Type B pancreatic cell (in vitro differentiated cells): Measurements from ENCODE around the gene EPSTI1. TPM values are rescaled to one million over a fixed set of nuclear protein-coding genes. Genes with fewer than 3 reads are reported as not detected.
A peak's percentile ranks its signal among the peaks of the same experiment; 100 is the strongest.

Experiments used
- DNase-seq: peaks from one replicate; pipeline ENCODE4 v3.0.0; 2021; ENCODE audit warnings: mixed read lengths; ENCODE audit not compliant: unreplicated experiment; ENCODE audit errors: extremely low spot score
- H3K27ac Mint-ChIP-seq: 2 replicates; pipeline ENCODE4 v1.8.0; 2021; ENCODE audit warnings: mild to moderate bottlenecking, mixed read lengths
- H3K27me3 Mint-ChIP-seq: 2 replicates; pipeline ENCODE4 v1.8.0; 2021; ENCODE audit warnings: mixed read lengths
- H3K36me3 Mint-ChIP-seq: 2 replicates; pipeline ENCODE4 v1.8.0; 2021; ENCODE audit warnings: mixed read lengths
- H3K4me1 Mint-ChIP-seq: one replicate; pipeline ENCODE4 v1.8.0; 2021; ENCODE audit warnings: mixed read lengths; ENCODE audit not compliant: unreplicated experiment
- H3K4me3 Mint-ChIP-seq: 2 replicates; pipeline ENCODE4 v1.8.0; 2021; ENCODE audit warnings: mild to moderate bottlenecking, mixed read lengths
- H3K9me3 Mint-ChIP-seq: 2 replicates; pipeline ENCODE4 v1.8.0; 2021; ENCODE audit warnings: mixed read lengths
- total RNA-seq: library from RNA; stranded (reverse); gene quantifications from 2 replicates; pipeline ENCODE4 v1.2.1, GENCODE V29; 2021; ENCODE audit warnings: low replicate concordance
- TF ChIP-seq, protein P1 (sequence below): fragments of 200-600 bp; sonication (generic); conservative IDR thresholded peaks from 2 replicates; pipeline ENCODE4 v1.5.0; 2021; ENCODE audit warnings: antibody characterized with exemption, mild to moderate bottlenecking

Gene EPSTI1
- total RNA-seq, 1 donor from 2014 or later: 7.9 TPM

DNA sequence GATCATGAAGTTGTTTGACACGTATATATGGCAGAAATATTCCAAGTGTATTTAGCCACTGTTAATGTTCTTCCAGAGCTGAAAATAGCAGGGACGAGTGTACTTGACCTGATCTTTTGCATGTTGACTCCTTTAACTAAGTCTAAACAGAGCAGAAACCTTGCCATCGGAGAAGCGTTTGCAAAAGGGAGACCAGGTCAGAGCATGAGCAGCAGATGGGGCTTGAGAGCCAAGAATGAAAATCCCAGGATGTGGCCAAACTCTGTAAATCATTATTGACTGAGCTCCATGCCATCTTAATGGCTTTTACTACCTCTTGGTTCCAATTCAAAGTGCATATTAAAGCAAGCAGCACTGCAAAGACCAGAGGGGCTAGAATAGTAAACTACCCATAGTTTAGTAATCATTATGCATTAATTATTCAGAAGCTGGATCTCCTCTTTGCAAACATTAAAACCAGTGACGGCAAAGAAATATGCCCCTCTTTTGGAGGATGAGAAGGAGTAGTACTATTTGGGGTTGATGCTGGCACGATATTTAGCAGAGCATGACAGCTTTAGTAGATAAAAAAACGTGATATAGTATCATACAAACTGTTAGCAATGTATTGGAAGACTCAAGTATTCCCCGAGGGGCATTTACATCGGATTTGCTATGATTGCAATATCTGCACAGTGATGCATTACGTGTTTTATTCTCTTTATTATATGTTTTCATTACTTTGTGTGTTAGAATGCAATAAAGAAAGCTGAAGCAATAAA is 154.9 kb downstream of the EPSTI1 start:
- no peak overlapping the region for H3K27ac Mint-ChIP-seq
- no peak for DNase-seq
- H3K27me3 Mint-ChIP-seq: peaks cover 4% of the 10 kb centered on the region
- TF ChIP-seq, protein P1, sequence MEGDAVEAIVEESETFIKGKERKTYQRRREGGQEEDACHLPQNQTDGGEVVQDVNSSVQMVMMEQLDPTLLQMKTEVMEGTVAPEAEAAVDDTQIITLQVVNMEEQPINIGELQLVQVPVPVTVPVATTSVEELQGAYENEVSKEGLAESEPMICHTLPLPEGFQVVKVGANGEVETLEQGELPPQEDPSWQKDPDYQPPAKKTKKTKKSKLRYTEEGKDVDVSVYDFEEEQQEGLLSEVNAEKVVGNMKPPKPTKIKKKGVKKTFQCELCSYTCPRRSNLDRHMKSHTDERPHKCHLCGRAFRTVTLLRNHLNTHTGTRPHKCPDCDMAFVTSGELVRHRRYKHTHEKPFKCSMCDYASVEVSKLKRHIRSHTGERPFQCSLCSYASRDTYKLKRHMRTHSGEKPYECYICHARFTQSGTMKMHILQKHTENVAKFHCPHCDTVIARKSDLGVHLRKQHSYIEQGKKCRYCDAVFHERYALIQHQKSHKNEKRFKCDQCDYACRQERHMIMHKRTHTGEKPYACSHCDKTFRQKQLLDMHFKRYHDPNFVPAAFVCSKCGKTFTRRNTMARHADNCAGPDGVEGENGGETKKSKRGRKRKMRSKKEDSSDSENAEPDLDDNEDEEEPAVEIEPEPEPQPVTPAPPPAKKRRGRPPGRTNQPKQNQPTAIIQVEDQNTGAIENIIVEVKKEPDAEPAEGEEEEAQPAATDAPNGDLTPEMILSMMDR: peak; percentile 48
- peaks cover 6% of the 10 kb centered on the region for H3K9me3 Mint-ChIP-seq
- H3K4me3 Mint-ChIP-seq: no peak overlapping the region
- peaks cover 23% of the 10 kb centered on the region for H3K4me1 Mint-ChIP-seq
- H3K36me3 Mint-ChIP-seq: no peaks in the 10 kb centered on the region

Other genes with a start within 250 kb of the EPSTI1 start
- gene FAM216B, start 210.7 kb downstream of the EPSTI1 start, total RNA-seq: 0.07 TPM in 1 of 2 replicates, not detected in the other
- 19.7 and 23.8 TPM in 2 replicates for gene DNAJC15, start 31.3 kb upstream of the EPSTI1 start, total RNA-seq